Stomach (tissue), 9 donors: ENCODE data around the gene SORCS2. TPM values are rescaled to one million over a fixed set of nuclear protein-coding genes. Genes with fewer than 3 reads are reported as not detected.
A peak's percentile ranks its signal among the peaks of the same experiment; 100 is the strongest.

Source experiments
- DNase-seq, 2 donors: peaks; one replicate each; pipeline versions ENCODE4 v3.0.0 to v3.0.0-alpha.2; 2013 to 2019
- H3K27ac ChIP-seq, 5 donors: fragments of 200-600 bp in 4 of 5; sonication (generic) in 4 of 5; one replicate each; pipeline ENCODE4 v1.5.1; 2013 to 2019; ENCODE audit warnings: mild to moderate bottlenecking in 1 of 5, moderate library complexity in 1 of 5
- H3K27me3 ChIP-seq, 3 donors: fragments of 200-600 bp; sonication (generic); one replicate each; pipeline ENCODE4 v1.5.1; 2017 to 2019; ENCODE audit warnings: mixed run types in 1 of 3
- H3K36me3 ChIP-seq, 4 donors: fragments of 200-600 bp; sonication (generic); 1 replicate in 3 of 4; 2 replicates in 1 of 4; pipeline ENCODE4 v1.5.1; 2016 to 2019
- H3K4me1 ChIP-seq, 4 donors: fragments of 200-600 bp; sonication (generic); one replicate each; pipeline ENCODE4 v1.5.1; 2016 to 2019
- H3K4me3 ChIP-seq, 4 donors: fragments of 200-600 bp; sonication (generic) in 3 of 4; one replicate each; pipeline ENCODE4 v1.5.1; 2016 to 2019; ENCODE audit warnings: mild to moderate bottlenecking in 1 of 4
- H3K9me3 ChIP-seq, 4 donors: fragments of 200-600 bp; sonication (generic); one replicate each; pipeline ENCODE4 v1.5.1; 2016 to 2019
- CTCF ChIP-seq, 7 experiments: fragments of 450-650 bp in 4 of 7; fragments of 200-600 bp in 3 of 7; sonication (generic) in 3 of 7; IDR thresholded peaks; one replicate each; pipeline ENCODE4 v1.5.1; 2016 to 2019; ENCODE audit warnings: antibody characterized with exemption in 7 of 7, control low read depth in 2 of 7, mild to moderate bottlenecking in 1 of 7
- EP300 ChIP-seq: sonication (generic); formaldehyde crosslinking; IDR thresholded peaks from one replicate; pipeline ENCODE4 v1.6.1; 2017; ENCODE audit warnings: antibody characterized with exemption
- POLR2A ChIP-seq, 4 donors: fragments of 450-650 bp; IDR thresholded peaks; one replicate each; pipeline ENCODE4 v1.6.1; 2016; ENCODE audit warnings: antibody characterized with exemption in 4 of 4, control low read depth in 2 of 4, mild to moderate bottlenecking in 1 of 4, moderate library complexity in 1 of 4
- POLR2AphosphoS5 ChIP-seq, 3 donors: sonication (generic); formaldehyde crosslinking; IDR thresholded peaks; one replicate each; pipeline ENCODE4 v1.6.1; 2016; ENCODE audit warnings: antibody characterized with exemption in 3 of 3
- WGBS, 5 donors: extraction: QIAGEN DNeasy Blood & Tissue Kit in 3 of 5; methylation state at CpG; one replicate each; pipeline versions ENCODE4 v1.1.5 to v1.1.7; 2013 to 2018; 5-methylcytosine and 5-hydroxymethylcytosine counted together
- intact Hi-C: fragments of 100-400 bp; cut with DNase I; formaldehyde crosslinking; loops from one replicate; pipeline ENCODE4 v1.15.1; 2023; ENCODE audit warnings: low total_unique reads
- polyA plus RNA-seq, 3 donors: library from polyadenylated mRNA; stranded (reverse); fragments of 200-250 nt; gene quantifications; one replicate each; pipeline ENCODE4 v1.2.3, GENCODE V29; 2013
- total RNA-seq, 5 donors: library from RNA; depleted of rRNA; stranded (reverse); fragments of >200 nt; gene quantifications; one replicate each; pipeline versions ENCODE4 v1.1.0 to v1.2.3, GENCODE V29; 2014 to 2016
- donor health status: healthy with polysubstance abuse.
- donor health status: Bipolar disorder and iron deficiency.
- donor health status: healthy.

The SORCS2 gene
- total and polyA plus RNA-seq, 8 donors = under 0.01 to 13.0 (median 0.50) TPM; not detected in 1

- Histone ChIP-seq H3K9me3 (peaks cover 0 to 12% (median 7%) of the 10 kb centered on the region in 4 donors), H3K27me3 (peaks cover 0 to 15% (median 0%) of the 10 kb centered on the region in 3 donors), H3K27ac (no peak overlapping the region), H3K4me1 (peaks cover 0 to 23% (median 4%) of the 10 kb centered on the region in 4 donors), H3K36me3 (no peaks in the 10 kb centered on the region), H3K4me3 (no peak overlapping the region)
- no peak for DNase-seq
- TF ChIP-seq POLR2A (IDR thresholded peaks at IDR 0.05) (no peak), EP300 (no peak), POLR2AphosphoS5 (IDR thresholded peaks at IDR 0.05) (no peak), CTCF (IDR thresholded peaks at IDR 0.05) (no peak)
- 50 to 69% (median 59%) methylated on average over 11 to 12 of the region's 12 CpGs for WGBS, 5 donors
- intact Hi-C loops = no loop called here
These were observed 48.0 kb downstream of the SORCS2 start for GRCh38 chr4:7240306-7240705.

GRCh38 chr4:7241597-7242125, 49.3 kb downstream of the SORCS2 start:
- H3K4me3 ChIP-seq = no peak overlapping the region
- DNase-seq = no peak
- no peak overlapping the region for H3K27ac ChIP-seq
- no peaks in the 10 kb centered on the region for H3K36me3 ChIP-seq
- H3K4me1 ChIP-seq = peaks cover 0 to 22% (median 4%) of the 10 kb centered on the region in 4 donors
- 89 to 92% (median 91%) methylated on average over 18 of the region's 18 CpGs for WGBS, 5 donors
- H3K9me3 ChIP-seq = peaks cover 0 to 12% (median 7%) of the 10 kb centered on the region in 4 donors
- TF ChIP-seq CTCF (IDR thresholded peaks at IDR 0.05) (no peak), POLR2AphosphoS5 (IDR thresholded peaks at IDR 0.05) (no peak), POLR2A (IDR thresholded peaks at IDR 0.05) (no peak), EP300 (no peak)
- intact Hi-C loops = no loop called here
- peaks cover 0 to 15% (median 0%) of the 10 kb centered on the region in 3 donors for H3K27me3 ChIP-seq

- Histone ChIP-seq H3K36me3 (no peaks in the 10 kb centered on the region), H3K27ac (no peak overlapping the region), H3K9me3 (peaks cover 0 to 12% (median 7%) of the 10 kb centered on the region in 4 donors), H3K4me1 (peaks cover 0 to 16% (median 4%) of the 10 kb centered on the region in 4 donors), H3K27me3 (peaks cover 0 to 15% (median 0%) of the 10 kb centered on the region in 3 donors), H3K4me3 (no peak overlapping the region)
- no peak for DNase-seq
- intact Hi-C loops = no loop called here
- WGBS, 5 donors = 83 to 89% (median 85%) methylated on average over 12 to 13 of the region's 13 CpGs
- TF ChIP-seq EP300 (no peak), POLR2A (IDR thresholded peaks at IDR 0.05) (no peak), CTCF (IDR thresholded peaks at IDR 0.05) (no peak), POLR2AphosphoS5 (IDR thresholded peaks at IDR 0.05) (no peak)
These were observed 50.4 kb downstream of the SORCS2 start for GRCh38 chr4:7242766-7243165.

GRCh38 chr4:7243609-7244330, 51.4 kb downstream of the SORCS2 start:
- Histone ChIP-seq H3K27me3 (peaks cover 0 to 10% (median 0%) of the 10 kb centered on the region in 3 donors), H3K4me3 (no peak overlapping the region), H3K36me3 (no peaks in the 10 kb centered on the region), H3K9me3 (peaks cover 0 to 5% (median 1%) of the 10 kb centered on the region in 4 donors), H3K27ac (no peak overlapping the region), H3K4me1 (peaks cover 0 to 16% (median 4%) of the 10 kb centered on the region in 4 donors)
- intact Hi-C loops = no loop called here
- DNase-seq = peak in 1 of 2 donors; percentile 51
- WGBS, 5 donors = 73 to 78% (median 76%) methylated on average over 19 to 21 of the region's 21 CpGs
- TF ChIP-seq POLR2A (IDR thresholded peaks at IDR 0.05) (no peak), POLR2AphosphoS5 (IDR thresholded peaks at IDR 0.05) (no peak), EP300 (no peak), CTCF (IDR thresholded peaks at IDR 0.05) (no peak)
